Hepatocyte (in vitro differentiated cells): ENCODE measurements around the gene ZBTB21. TPM values are rescaled to one million over a fixed set of nuclear protein-coding genes. Genes with fewer than 3 reads are reported as not detected.

Source experiments
- DNase-seq: peaks from one replicate; pipeline ENCODE4 v3.0.0-alpha.2; 2016; ENCODE audit warnings: low spot score
- H2AFZ ChIP-seq: fragments of 200-600 bp; sonication (generic); 2 replicates; pipeline ENCODE4 v1.6.0; 2016; ENCODE audit warnings: antibody characterized with exemption, mild to moderate bottlenecking
- H3K27ac ChIP-seq: fragments of 200-600 bp; sonication (generic); 2 replicates; pipeline ENCODE4 v1.5.1; 2016; ENCODE audit warnings: mild to moderate bottlenecking
- H3K27me3 ChIP-seq: fragments of 200-600 bp; sonication (generic); 2 replicates; pipeline ENCODE4 v1.6.1; 2016
- H3K36me3 ChIP-seq: fragments of 200-600 bp; sonication (generic); replicated peaks from 2 replicates; pipeline ENCODE4 v1.5.1; 2016; ENCODE audit warnings: low read depth; ENCODE audit not compliant: insufficient read depth
- H3K4me1 ChIP-seq: fragments of 200-600 bp; sonication (generic); 2 replicates; pipeline ENCODE4 v1.5.1; 2016; ENCODE audit warnings: mild to moderate bottlenecking, moderate library complexity; ENCODE audit not compliant: insufficient read depth
- H3K4me2 ChIP-seq: fragments of 200-600 bp; sonication (generic); 2 replicates; pipeline ENCODE4 v1.6.0; 2016
- H3K4me3 ChIP-seq: fragments of 200-600 bp; sonication (generic); 2 replicates; pipeline ENCODE4 v1.5.1; 2016; ENCODE audit warnings: mild to moderate bottlenecking
- H3K79me2 ChIP-seq: fragments of 200-600 bp; sonication (generic); 2 replicates; pipeline ENCODE4 v1.6.0; 2017; ENCODE audit warnings: mild to moderate bottlenecking
- H3K9me2 ChIP-seq: fragments of 200-600 bp; sonication (generic); replicated peaks from 2 replicates; pipeline ENCODE4 v1.6.0; 2017; ENCODE audit warnings: mild to moderate bottlenecking; ENCODE audit not compliant: insufficient read depth
- H3K9me3 ChIP-seq: fragments of 200-600 bp; sonication (generic); 2 replicates; pipeline ENCODE4 v1.5.1; 2016; ENCODE audit warnings: low read depth, mild to moderate bottlenecking
- H4K20me1 ChIP-seq: fragments of 200-600 bp; sonication (generic); 2 replicates; pipeline ENCODE4 v1.6.0; 2016; ENCODE audit warnings: mild to moderate bottlenecking; ENCODE audit not compliant: insufficient read depth, poor library complexity, severe bottlenecking
- EZH2 ChIP-seq: fragments of 200-600 bp; sonication (generic); IDR thresholded peaks from 2 replicates; pipeline ENCODE4 v1.6.1; 2016; ENCODE audit warnings: antibody characterized with exemption, mild to moderate bottlenecking, borderline replicate concordance
- EZH2phosphoT487 ChIP-seq: fragments of 200-600 bp; sonication (generic); IDR thresholded peaks from one replicate; pipeline ENCODE4 v1.6.1; 2018; ENCODE audit warnings: antibody characterized with exemption, mild to moderate bottlenecking, low read depth, moderate library complexity; ENCODE audit not compliant: unreplicated experiment, severe bottlenecking
- WGBS: methylation state at CpG from one replicate; pipeline ENCODE4 v1.1.6; 2016; ENCODE audit warnings: low lambda C conversion rate; ENCODE audit errors: missing lambda C conversion rate; 5-methylcytosine and 5-hydroxymethylcytosine counted together
- polyA plus RNA-seq: library from polyadenylated mRNA; unstranded; fragments of >200 nt; fragmentation: Nextera tagmentation; extraction: Ambion mirVana; gene quantifications from 2 replicates; pipeline ENCODE4 v1.2.1, GENCODE V29; 2016
- total RNA-seq: library from RNA; depleted of rRNA; stranded (reverse); fragments of >200 nt; gene quantifications from 2 replicates; pipeline ENCODE4 v1.2.3, GENCODE V29; 2014
- TF ChIP-seq, protein P1 (sequence below): fragments of 200-600 bp; sonication (generic); IDR thresholded peaks from 2 replicates; pipeline ENCODE4 v1.5.1; 2016; ENCODE audit warnings: antibody characterized with exemption, mild to moderate bottlenecking; ENCODE audit not compliant: poor library complexity

The ZBTB21 gene
- total and polyA plus RNA-seq, 2 experiments from 2014 or later, result 6.0 to 21.5 TPM

- H3K4me3 ChIP-seq, result no peak overlapping the region
- H3K79me2 ChIP-seq, result no peaks in the 10 kb centered on the region
- no peaks in the 10 kb centered on the region for H3K36me3 ChIP-seq
- no peaks in the 10 kb centered on the region for H3K9me2 ChIP-seq
- H4K20me1 ChIP-seq, result no peaks in the 10 kb centered on the region
- no peaks in the 10 kb centered on the region for H3K27me3 ChIP-seq
- H3K9me3 ChIP-seq, result no peaks in the 10 kb centered on the region
- no peaks in the 10 kb centered on the region for H3K4me1 ChIP-seq
- WGBS, result 87% methylated on average over 19 of the region's 19 CpGs
- DNase-seq, result no peak
- TF ChIP-seq, protein P1, sequence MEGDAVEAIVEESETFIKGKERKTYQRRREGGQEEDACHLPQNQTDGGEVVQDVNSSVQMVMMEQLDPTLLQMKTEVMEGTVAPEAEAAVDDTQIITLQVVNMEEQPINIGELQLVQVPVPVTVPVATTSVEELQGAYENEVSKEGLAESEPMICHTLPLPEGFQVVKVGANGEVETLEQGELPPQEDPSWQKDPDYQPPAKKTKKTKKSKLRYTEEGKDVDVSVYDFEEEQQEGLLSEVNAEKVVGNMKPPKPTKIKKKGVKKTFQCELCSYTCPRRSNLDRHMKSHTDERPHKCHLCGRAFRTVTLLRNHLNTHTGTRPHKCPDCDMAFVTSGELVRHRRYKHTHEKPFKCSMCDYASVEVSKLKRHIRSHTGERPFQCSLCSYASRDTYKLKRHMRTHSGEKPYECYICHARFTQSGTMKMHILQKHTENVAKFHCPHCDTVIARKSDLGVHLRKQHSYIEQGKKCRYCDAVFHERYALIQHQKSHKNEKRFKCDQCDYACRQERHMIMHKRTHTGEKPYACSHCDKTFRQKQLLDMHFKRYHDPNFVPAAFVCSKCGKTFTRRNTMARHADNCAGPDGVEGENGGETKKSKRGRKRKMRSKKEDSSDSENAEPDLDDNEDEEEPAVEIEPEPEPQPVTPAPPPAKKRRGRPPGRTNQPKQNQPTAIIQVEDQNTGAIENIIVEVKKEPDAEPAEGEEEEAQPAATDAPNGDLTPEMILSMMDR, result no peak
- no peak overlapping the region for H3K27ac ChIP-seq
- H3K4me2 ChIP-seq, result no peak overlapping the region
- no peak overlapping the region for H2AFZ ChIP-seq
Measured at GRCh38 chr21:42016364-42016985, 6.3 kb upstream of the ZBTB21 start.

DNA sequence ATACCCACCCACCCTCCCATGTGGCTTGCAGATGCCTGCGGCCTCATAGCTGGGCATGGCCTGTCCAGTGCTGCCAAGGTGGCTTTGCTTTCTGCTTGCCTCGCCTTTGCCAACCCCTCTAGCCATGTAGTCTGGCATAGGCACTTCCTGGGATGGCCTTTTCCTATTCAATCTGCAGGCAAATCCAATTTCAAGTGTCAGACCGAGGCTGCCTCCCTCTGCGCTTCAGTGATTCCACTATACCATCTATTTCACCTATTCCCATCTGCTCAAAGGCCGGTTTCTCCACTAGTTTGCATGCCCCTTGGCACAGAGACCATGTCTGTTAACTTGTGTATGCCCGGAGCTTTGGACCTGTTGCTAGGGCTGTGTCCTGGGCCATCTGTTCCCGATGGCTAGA, 3.8 kb upstream of the ZBTB21 start:
- 95% methylated on average over 7 of the region's 7 CpGs for WGBS
- Histone ChIP-seq H3K27ac (no peak overlapping the region), H3K27me3 (no peaks in the 10 kb centered on the region), H3K9me3 (no peaks in the 10 kb centered on the region), H2AFZ (no peak overlapping the region), H3K36me3 (no peaks in the 10 kb centered on the region), H3K79me2 (no peaks in the 10 kb centered on the region), H3K9me2 (no peaks in the 10 kb centered on the region), H3K4me3 (no peak overlapping the region), H3K4me1 (no peaks in the 10 kb centered on the region), H3K4me2 (no peak overlapping the region), H4K20me1 (no peaks in the 10 kb centered on the region)
- TF ChIP-seq EZH2phosphoT487, result no peak
- no peak for DNase-seq

- Histone ChIP-seq H4K20me1 (no peaks in the 10 kb centered on the region), H2AFZ (no peak overlapping the region), H3K36me3 (no peaks in the 10 kb centered on the region), H3K27ac (no peak overlapping the region), H3K27me3 (no peaks in the 10 kb centered on the region), H3K4me2 (no peak overlapping the region), H3K9me2 (no peaks in the 10 kb centered on the region), H3K4me1 (no peaks in the 10 kb centered on the region), H3K4me3 (no peak overlapping the region), H3K79me2 (peaks cover 5% of the 10 kb centered on the region), H3K9me3 (no peaks in the 10 kb centered on the region)
- no peak for TF ChIP-seq EZH2
- TF ChIP-seq, protein P1, result no peak
- no peak for TF ChIP-seq EZH2phosphoT487
- DNase-seq, result no peak
- 94% methylated on average over 4 of the region's 4 CpGs for WGBS
Measured at GRCh38 chr21:42013376-42013775, 3.2 kb upstream of the ZBTB21 start.

GRCh38 chr21:42012763-42013329, 2.7 kb upstream of the ZBTB21 start:
- 95% methylated on average over 3 of the region's 3 CpGs for WGBS
- Histone ChIP-seq H3K27ac (no peak overlapping the region), H2AFZ (no peak overlapping the region), H3K79me2 (peaks cover 9% of the 10 kb centered on the region), H3K27me3 (no peaks in the 10 kb centered on the region), H3K4me1 (no peaks in the 10 kb centered on the region), H4K20me1 (no peaks in the 10 kb centered on the region), H3K4me2 (no peak overlapping the region), H3K9me3 (no peaks in the 10 kb centered on the region), H3K4me3 (no peak overlapping the region), H3K9me2 (no peaks in the 10 kb centered on the region), H3K36me3 (no peaks in the 10 kb centered on the region)
- TF ChIP-seq EZH2phosphoT487 (no peak), EZH2 (no peak)
- TF ChIP-seq, protein P1, result no peak
- DNase-seq, result no peak
